ENCODE data around the gene F8.

F8 gene

DNA sequence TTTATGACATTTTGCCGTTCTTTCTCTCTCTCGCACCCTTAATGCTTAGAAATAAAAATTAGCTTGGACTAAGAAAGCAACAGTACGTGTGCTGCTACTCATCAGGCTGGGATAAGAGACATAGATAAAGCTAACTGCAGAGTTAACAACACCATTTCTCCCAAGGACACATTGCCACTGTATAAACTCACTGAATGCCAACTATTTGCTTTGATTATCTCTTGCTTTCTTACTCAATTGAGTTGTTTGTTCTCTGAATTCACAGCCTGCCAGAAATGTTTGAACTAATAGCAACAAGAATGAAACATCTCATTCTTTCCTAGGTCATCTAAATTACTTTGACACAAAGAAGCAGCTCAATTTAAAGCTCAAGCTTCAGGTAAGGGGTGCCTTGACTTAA, 34.6 kb downstream of the F8 start:
- no peak for TF ChIP-seq TAF1 (IDR thresholded peaks at IDR 0.05; ENCODE audit: borderline replicate concordance, insufficient read depth, low read length)
- no peak for TF ChIP-seq FOXP2 (optimal IDR thresholded peaks at IDR 0.05; ENCODE audit: borderline replicate concordance, extremely low read depth, extremely low read length, insufficient read depth)
- no peak for TF ChIP-seq POLR2AphosphoS5 (IDR thresholded peaks at IDR 0.05; ENCODE audit: low read depth, low read length)
- TF ChIP-seq, protein P1, sequence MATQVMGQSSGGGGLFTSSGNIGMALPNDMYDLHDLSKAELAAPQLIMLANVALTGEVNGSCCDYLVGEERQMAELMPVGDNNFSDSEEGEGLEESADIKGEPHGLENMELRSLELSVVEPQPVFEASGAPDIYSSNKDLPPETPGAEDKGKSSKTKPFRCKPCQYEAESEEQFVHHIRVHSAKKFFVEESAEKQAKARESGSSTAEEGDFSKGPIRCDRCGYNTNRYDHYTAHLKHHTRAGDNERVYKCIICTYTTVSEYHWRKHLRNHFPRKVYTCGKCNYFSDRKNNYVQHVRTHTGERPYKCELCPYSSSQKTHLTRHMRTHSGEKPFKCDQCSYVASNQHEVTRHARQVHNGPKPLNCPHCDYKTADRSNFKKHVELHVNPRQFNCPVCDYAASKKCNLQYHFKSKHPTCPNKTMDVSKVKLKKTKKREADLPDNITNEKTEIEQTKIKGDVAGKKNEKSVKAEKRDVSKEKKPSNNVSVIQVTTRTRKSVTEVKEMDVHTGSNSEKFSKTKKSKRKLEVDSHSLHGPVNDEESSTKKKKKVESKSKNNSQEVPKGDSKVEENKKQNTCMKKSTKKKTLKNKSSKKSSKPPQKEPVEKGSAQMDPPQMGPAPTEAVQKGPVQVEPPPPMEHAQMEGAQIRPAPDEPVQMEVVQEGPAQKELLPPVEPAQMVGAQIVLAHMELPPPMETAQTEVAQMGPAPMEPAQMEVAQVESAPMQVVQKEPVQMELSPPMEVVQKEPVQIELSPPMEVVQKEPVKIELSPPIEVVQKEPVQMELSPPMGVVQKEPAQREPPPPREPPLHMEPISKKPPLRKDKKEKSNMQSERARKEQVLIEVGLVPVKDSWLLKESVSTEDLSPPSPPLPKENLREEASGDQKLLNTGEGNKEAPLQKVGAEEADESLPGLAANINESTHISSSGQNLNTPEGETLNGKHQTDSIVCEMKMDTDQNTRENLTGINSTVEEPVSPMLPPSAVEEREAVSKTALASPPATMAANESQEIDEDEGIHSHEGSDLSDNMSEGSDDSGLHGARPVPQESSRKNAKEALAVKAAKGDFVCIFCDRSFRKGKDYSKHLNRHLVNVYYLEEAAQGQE (IDR thresholded peaks at IDR 0.05; ENCODE audit: insufficient read depth in 1 of 2, low read depth in 2 of 2, low read length in 2 of 2): no peak
- no peak for TF ChIP-seq SIN3A (IDR thresholded peaks at IDR 0.05; ENCODE audit: borderline replicate concordance, insufficient read depth, low read length)

GRCh38 chrX:154986826-154987575, 35.5 kb downstream of the F8 start:
- TF ChIP-seq TAF1 (IDR thresholded peaks at IDR 0.05; ENCODE audit: borderline replicate concordance, insufficient read depth, low read length) (no peak), SIN3A (IDR thresholded peaks at IDR 0.05; ENCODE audit: borderline replicate concordance, insufficient read depth, low read length) (no peak), POLR2AphosphoS5 (IDR thresholded peaks at IDR 0.05; ENCODE audit: low read depth, low read length) (no peak), FOXP2 (optimal IDR thresholded peaks at IDR 0.05; ENCODE audit: borderline replicate concordance, extremely low read depth, extremely low read length, insufficient read depth) (no peak)
- TF ChIP-seq, protein P1 (IDR thresholded peaks at IDR 0.05; ENCODE audit: insufficient read depth in 1 of 2, low read depth in 2 of 2, low read length in 2 of 2): no peak

DNA sequence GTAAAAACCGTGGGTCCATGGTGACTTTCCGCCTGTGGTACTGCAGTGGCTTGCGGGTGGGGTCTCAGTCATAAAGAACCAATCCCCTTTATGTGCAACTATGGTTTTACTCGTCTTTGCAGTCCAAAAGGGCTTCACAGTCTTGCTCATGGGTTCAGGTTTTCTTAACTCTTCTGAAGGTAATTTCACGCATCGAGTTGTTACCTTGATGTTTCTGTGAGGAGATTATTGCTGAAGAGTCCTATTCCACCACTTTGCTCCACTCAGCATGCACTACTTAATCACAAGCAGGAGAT, 41.5 kb downstream of the F8 start:
- TF ChIP-seq, protein P1 (IDR thresholded peaks at IDR 0.05; ENCODE audit: insufficient read depth in 1 of 2, low read depth in 2 of 2, low read length in 2 of 2): no peak
- TF ChIP-seq POLR2AphosphoS5 (IDR thresholded peaks at IDR 0.05; ENCODE audit: low read depth, low read length): no peak
- no peak for TF ChIP-seq SIN3A (IDR thresholded peaks at IDR 0.05; ENCODE audit: borderline replicate concordance, insufficient read depth, low read length)
- no peak for TF ChIP-seq FOXP2 (optimal IDR thresholded peaks at IDR 0.05; ENCODE audit: borderline replicate concordance, extremely low read depth, extremely low read length, insufficient read depth)
- no peak for TF ChIP-seq TAF1 (IDR thresholded peaks at IDR 0.05; ENCODE audit: borderline replicate concordance, insufficient read depth, low read length)

DNA sequence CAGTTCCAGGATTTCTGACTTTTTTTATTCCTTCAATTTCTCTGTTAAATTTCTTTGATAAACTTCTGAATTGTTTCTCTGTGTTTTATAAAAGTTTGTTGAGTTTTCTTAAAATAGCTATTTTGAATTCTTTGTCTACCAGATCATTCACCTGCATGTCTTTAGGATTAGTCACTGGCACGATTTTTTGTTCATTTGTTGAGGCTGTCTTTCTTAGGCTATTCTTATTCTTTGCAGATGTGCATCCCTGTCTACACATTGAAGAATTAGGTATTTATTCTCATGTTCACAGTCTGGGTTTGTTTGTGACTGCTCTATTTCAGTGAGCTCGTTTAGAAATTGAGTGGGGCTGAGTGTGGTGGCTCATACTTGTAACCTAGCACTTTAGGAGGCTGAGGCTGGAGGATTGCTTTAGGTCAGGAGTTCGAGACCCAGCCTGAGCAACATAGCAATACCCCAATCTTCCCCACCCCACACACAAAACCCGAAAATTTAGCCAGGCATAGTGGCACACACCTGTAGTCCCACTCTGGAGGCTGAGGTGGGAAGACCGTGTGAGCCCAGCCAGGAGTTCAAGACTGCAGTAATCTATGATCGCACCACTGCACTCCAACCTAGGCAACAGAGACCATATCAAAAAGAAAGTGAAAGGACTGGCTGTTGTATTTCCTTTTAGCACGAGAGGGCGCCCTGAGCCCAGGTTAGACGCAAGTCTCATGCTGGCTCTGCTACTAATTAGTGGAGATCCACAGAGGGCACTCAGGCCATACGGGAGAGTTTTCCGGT, 42.0 kb downstream of the F8 start:
- TF ChIP-seq SIN3A (IDR thresholded peaks at IDR 0.05; ENCODE audit: borderline replicate concordance, insufficient read depth, low read length): no peak
- TF ChIP-seq TAF1 (IDR thresholded peaks at IDR 0.05; ENCODE audit: borderline replicate concordance, insufficient read depth, low read length): no peak
- TF ChIP-seq, protein P1 (IDR thresholded peaks at IDR 0.05; ENCODE audit: insufficient read depth in 1 of 2, low read depth in 2 of 2, low read length in 2 of 2): no peak
- TF ChIP-seq FOXP2 (optimal IDR thresholded peaks at IDR 0.05; ENCODE audit: borderline replicate concordance, extremely low read depth, extremely low read length, insufficient read depth): no peak
- no peak for TF ChIP-seq POLR2AphosphoS5 (IDR thresholded peaks at IDR 0.05; ENCODE audit: low read depth, low read length)
